Bronchial epithelial cell (primary cell): Measurements from ENCODE around the gene COLEC12. TPM values are rescaled to one million over a fixed set of nuclear protein-coding genes. Genes with fewer than 3 reads are reported as not detected.

Experiments
- DNase-seq: peaks from one replicate; pipeline ENCODE4 v3.0.0-alpha.2; 2010; ENCODE audit warnings: low read depth
- FAIRE-seq: peaks from 2 replicates; lab custom pipeline; 2011; peaks lifted over from hg19 to GRCh38; lab: Jason Lieb, UNC
- H3K27me3 ChIP-seq: 2 replicates; pipeline ENCODE4 v1.5.1; 2011; ENCODE audit warnings: low read length; ENCODE audit not compliant: control insufficient read depth, insufficient read depth
- H3K36me3 ChIP-seq: 2 replicates; pipeline ENCODE4 v1.5.1; 2011; ENCODE audit warnings: low read length; ENCODE audit not compliant: control insufficient read depth, insufficient read depth
- H3K4me3 ChIP-seq: 2 replicates; pipeline ENCODE4 v1.5.1; 2011; ENCODE audit warnings: mild to moderate bottlenecking, low read depth, low read length, control low read depth
- total RNA-seq: library from RNA; depleted of rRNA; stranded (reverse); fragments of >200 nt; gene quantifications from 2 replicates; pipeline ENCODE4 v1.2.1, GENCODE V29; 2014
- TF ChIP-seq, protein P1 (sequence below): IDR thresholded peaks from 2 replicates; pipeline ENCODE4 v1.5.1; 2011; ENCODE audit warnings: mild to moderate bottlenecking, moderate library complexity, low read length, control low read depth, inconsistent platforms; ENCODE audit not compliant: insufficient read depth, severe bottlenecking

Gene COLEC12
- total RNA-seq, 1 donor from 2014 or later: 0.53 TPM

GRCh38 chr18:404061-404636 lies 96.4 kb downstream of the COLEC12 start:
- Histone ChIP-seq H3K36me3 (no peaks in the 10 kb centered on the region), H3K27me3 (no peaks in the 10 kb centered on the region), H3K4me3 (no peak overlapping the region)
- FAIRE-seq: no peak
- TF ChIP-seq, protein P1, sequence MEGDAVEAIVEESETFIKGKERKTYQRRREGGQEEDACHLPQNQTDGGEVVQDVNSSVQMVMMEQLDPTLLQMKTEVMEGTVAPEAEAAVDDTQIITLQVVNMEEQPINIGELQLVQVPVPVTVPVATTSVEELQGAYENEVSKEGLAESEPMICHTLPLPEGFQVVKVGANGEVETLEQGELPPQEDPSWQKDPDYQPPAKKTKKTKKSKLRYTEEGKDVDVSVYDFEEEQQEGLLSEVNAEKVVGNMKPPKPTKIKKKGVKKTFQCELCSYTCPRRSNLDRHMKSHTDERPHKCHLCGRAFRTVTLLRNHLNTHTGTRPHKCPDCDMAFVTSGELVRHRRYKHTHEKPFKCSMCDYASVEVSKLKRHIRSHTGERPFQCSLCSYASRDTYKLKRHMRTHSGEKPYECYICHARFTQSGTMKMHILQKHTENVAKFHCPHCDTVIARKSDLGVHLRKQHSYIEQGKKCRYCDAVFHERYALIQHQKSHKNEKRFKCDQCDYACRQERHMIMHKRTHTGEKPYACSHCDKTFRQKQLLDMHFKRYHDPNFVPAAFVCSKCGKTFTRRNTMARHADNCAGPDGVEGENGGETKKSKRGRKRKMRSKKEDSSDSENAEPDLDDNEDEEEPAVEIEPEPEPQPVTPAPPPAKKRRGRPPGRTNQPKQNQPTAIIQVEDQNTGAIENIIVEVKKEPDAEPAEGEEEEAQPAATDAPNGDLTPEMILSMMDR: no peak
- no peak for DNase-seq

GRCh38 chr18:402129-402528 lies 98.4 kb downstream of the COLEC12 start:
- Histone ChIP-seq H3K27me3 (no peaks in the 10 kb centered on the region), H3K4me3 (no peak overlapping the region), H3K36me3 (no peaks in the 10 kb centered on the region)
- TF ChIP-seq, protein P1: no peak
- FAIRE-seq (no peak), DNase-seq (no peak)

- FAIRE-seq (no peak), DNase-seq (no peak)
- no peaks in the 10 kb centered on the region for H3K36me3 ChIP-seq
- TF ChIP-seq, protein P1: no peak
- no peaks in the 10 kb centered on the region for H3K27me3 ChIP-seq
- H3K4me3 ChIP-seq: no peak overlapping the region
These were observed 100.0 kb downstream of the COLEC12 start for GRCh38 chr18:400456-400855.

DNA sequence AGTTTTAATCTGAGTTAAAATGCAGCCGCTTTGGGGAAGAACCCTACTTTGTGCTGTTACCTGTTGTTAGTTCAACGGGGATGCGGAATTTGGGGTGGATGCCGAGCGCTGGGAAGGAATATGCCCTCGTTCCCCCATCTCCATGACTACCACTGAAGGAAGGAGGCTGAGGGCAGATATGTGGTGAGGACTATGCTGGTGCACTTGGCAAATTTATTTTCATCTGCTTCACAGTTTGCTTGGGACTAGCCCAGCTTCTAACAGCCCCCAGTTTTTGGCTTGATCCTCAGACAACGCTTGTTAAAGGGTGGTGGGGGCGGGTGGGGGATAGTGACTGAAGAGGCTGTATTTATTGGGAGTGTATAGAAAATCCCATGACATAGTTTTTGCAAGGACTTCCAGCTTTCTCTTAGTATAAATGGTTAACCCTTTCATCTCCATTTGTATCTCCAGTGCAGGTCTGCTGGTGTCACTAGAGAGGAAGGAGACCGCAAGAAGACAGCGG lies 100.8 kb downstream of the COLEC12 start:
- DNase-seq (no peak), FAIRE-seq (no peak)
- Histone ChIP-seq H3K27me3 (no peaks in the 10 kb centered on the region), H3K4me3 (no peak overlapping the region), H3K36me3 (no peaks in the 10 kb centered on the region)
- TF ChIP-seq, protein P1: no peak

- FAIRE-seq: no peak
- TF ChIP-seq, protein P1: no peak
- DNase-seq: no peak
- Histone ChIP-seq H3K36me3 (no peaks in the 10 kb centered on the region), H3K4me3 (no peak overlapping the region), H3K27me3 (no peaks in the 10 kb centered on the region)
These were observed 101.4 kb downstream of the COLEC12 start for GRCh38 chr18:398935-399630.

GRCh38 chr18:396556-396955 lies 103.9 kb downstream of the COLEC12 start:
- H3K4me3 ChIP-seq: no peak overlapping the region
- no peaks in the 10 kb centered on the region for H3K36me3 ChIP-seq
- no peak for FAIRE-seq
- no peaks in the 10 kb centered on the region for H3K27me3 ChIP-seq
- no peak for DNase-seq
- TF ChIP-seq, protein P1: no peak
